HG03280 (cell line): ENCODE results near the gene SUB1.

Experiments
- ATAC-seq: cut with Tn5 transposase; IDR thresholded peaks from one replicate; pipeline ENCODE4 v1.9.1; 2021; ENCODE audit warnings: mild to moderate bottlenecking, moderate library complexity; ENCODE audit not compliant: unreplicated experiment

Gene SUB1

GRCh38 chr5:32563614-32564013 lies 21.7 kb upstream of the SUB1 start:
- no peak for ATAC-seq

- no peak for ATAC-seq
Measured at GRCh38 chr5:32565145-32565544, 20.2 kb upstream of the SUB1 start.

GRCh38 chr5:32566319-32567111 lies 18.8 kb upstream of the SUB1 start:
- no peak for ATAC-seq

- ATAC-seq, result no peak
Measured at GRCh38 chr5:32571128-32571527, 14.2 kb upstream of the SUB1 start.

- ATAC-seq, result peak; percentile 91
Measured at GRCh38 chr5:32572778-32573480, 12.4 kb upstream of the SUB1 start.

GRCh38 chr5:32573481-32573854 lies 11.9 kb upstream of the SUB1 start:
- peak; percentile 7 for ATAC-seq

GRCh38 chr5:32574540-32575175 lies 10.7 kb upstream of the SUB1 start:
- ATAC-seq, result no peak

GRCh38 chr5:32578363-32578762 lies 7.0 kb upstream of the SUB1 start:
- ATAC-seq, result no peak

- no peak for ATAC-seq
Measured at GRCh38 chr5:32578764-32579163, 6.6 kb upstream of the SUB1 start.

GRCh38 chr5:32581010-32581785 lies 4.2 kb upstream of the SUB1 start:
- ATAC-seq, result no peak

GRCh38 chr5:32583582-32584232 lies 1.6 kb upstream of the SUB1 start:
- ATAC-seq, result peak; percentile 60

- ATAC-seq, result no peak
Measured at GRCh38 chr5:32584646-32585045, 711 bp upstream of the SUB1 start.

GRCh38 chr5:32585122-32585445 lies 273 bp upstream of the SUB1 start:
- ATAC-seq, result no peak

GRCh38 chr5:32586276-32586599 lies 881 bp downstream of the SUB1 start:
- ATAC-seq, result no peak

GRCh38 chr5:32587067-32587551 lies 1.8 kb downstream of the SUB1 start:
- no peak for ATAC-seq

GRCh38 chr5:32589416-32589815 lies 4.1 kb downstream of the SUB1 start:
- ATAC-seq, result no peak

GRCh38 chr5:32589942-32590869 lies 4.8 kb downstream of the SUB1 start:
- no peak for ATAC-seq

- ATAC-seq, result no peak
Measured at GRCh38 chr5:32595118-32595517, 9.8 kb downstream of the SUB1 start.

GRCh38 chr5:32597041-32597629 lies 11.8 kb downstream of the SUB1 start:
- no peak for ATAC-seq
